Epithelial cell of proximal tubule (primary cell): Measurements from ENCODE around the gene MYBPH. TPM values are rescaled to one million over a fixed set of nuclear protein-coding genes. Genes with fewer than 3 reads are reported as not detected.
A peak's percentile ranks its signal among the peaks of the same experiment; 100 is the strongest.

Source experiments
- DNase-seq: peaks from one replicate; pipeline ENCODE4 v3.0.0-alpha.2; 2011; ENCODE audit warnings: low read depth
- H3K4me3 ChIP-seq: 2 replicates; pipeline ENCODE4 v1.5.1; 2011; ENCODE audit warnings: low read depth, mild to moderate bottlenecking, low read length
- total RNA-seq: library from RNA; depleted of rRNA; stranded (reverse); fragments of >200 nt; gene quantifications from 2 replicates; pipeline ENCODE4 v1.2.3, GENCODE V29; 2015
- TF ChIP-seq, protein P1 (sequence below): conservative IDR thresholded peaks from 2 replicates; pipeline ENCODE4 v1.5.1; 2012; ENCODE audit warnings: low read depth, mild to moderate bottlenecking, low read length

MYBPH gene
- total RNA-seq, 1 donor from 2014 or later, result not detected

DNA sequence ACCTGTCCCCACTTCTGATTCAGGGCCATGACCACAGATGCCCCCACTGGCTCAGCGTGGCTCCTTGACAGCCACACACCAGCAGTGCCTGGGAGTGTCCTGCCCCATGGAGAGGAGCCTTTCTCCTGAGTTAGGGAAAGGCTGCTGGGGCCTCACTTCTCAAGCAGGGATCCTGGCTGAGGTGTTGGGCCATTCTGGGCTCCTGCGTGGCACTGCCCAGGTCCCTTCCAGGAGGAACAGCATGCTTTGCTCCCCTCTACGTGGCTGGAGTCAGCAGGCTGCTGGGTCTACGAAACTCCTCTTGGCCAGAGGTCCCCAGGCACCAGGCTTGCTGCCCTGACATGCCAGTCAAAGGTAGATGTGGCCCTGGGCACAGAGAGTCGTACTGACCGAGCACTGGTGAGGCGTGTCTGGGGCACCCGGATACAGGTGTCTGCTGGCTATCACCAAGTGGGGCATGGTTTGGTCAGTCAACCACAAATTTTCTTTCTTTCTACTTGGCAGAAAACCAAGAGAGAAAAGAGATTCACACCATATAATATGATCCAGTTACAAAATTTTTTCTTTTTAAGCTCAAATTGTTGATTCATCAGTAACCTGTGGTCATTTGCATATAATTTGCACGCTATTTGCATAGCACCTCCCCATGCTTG, 44.0 kb downstream of the MYBPH start:
- no peak for DNase-seq
- TF ChIP-seq, protein P1, sequence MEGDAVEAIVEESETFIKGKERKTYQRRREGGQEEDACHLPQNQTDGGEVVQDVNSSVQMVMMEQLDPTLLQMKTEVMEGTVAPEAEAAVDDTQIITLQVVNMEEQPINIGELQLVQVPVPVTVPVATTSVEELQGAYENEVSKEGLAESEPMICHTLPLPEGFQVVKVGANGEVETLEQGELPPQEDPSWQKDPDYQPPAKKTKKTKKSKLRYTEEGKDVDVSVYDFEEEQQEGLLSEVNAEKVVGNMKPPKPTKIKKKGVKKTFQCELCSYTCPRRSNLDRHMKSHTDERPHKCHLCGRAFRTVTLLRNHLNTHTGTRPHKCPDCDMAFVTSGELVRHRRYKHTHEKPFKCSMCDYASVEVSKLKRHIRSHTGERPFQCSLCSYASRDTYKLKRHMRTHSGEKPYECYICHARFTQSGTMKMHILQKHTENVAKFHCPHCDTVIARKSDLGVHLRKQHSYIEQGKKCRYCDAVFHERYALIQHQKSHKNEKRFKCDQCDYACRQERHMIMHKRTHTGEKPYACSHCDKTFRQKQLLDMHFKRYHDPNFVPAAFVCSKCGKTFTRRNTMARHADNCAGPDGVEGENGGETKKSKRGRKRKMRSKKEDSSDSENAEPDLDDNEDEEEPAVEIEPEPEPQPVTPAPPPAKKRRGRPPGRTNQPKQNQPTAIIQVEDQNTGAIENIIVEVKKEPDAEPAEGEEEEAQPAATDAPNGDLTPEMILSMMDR, result no peak

DNA sequence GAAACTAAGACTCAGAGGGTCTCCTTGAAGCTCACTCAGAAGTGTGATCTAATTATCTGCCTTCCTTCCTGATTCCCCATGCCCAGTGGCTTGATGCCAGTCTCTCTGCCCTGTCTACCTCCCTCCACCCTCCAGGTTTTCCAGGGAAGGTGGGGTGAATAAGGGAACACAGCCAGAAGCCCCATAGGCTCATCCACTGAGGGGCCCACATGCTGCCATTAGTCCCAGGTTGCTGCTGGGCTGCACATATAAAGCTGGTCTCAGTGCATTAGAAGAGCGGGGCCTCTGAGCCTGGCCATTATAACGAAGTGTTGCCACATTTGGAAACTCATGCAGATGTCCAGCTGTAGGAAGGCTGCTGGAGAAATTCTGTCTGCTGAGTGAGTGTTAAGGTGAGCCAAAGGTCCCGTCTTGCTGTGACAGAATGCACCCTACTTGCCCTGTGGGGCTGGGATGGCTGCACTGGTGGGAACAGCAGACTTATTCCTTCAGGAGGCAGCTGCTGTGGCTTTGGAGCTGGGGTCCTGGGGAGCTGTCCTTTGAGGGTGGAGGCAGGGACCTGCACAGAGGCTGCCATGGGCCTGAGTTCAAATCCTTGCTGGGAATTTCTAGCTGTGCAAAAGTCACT, 45.2 kb downstream of the MYBPH start:
- no peak for DNase-seq
- TF ChIP-seq, protein P1, result no peak
- no peak overlapping the region for H3K4me3 ChIP-seq

More for the DNA sequence above, 44.0 kb downstream of the MYBPH start:
- H3K4me3 ChIP-seq, result no peak overlapping the region

DNA sequence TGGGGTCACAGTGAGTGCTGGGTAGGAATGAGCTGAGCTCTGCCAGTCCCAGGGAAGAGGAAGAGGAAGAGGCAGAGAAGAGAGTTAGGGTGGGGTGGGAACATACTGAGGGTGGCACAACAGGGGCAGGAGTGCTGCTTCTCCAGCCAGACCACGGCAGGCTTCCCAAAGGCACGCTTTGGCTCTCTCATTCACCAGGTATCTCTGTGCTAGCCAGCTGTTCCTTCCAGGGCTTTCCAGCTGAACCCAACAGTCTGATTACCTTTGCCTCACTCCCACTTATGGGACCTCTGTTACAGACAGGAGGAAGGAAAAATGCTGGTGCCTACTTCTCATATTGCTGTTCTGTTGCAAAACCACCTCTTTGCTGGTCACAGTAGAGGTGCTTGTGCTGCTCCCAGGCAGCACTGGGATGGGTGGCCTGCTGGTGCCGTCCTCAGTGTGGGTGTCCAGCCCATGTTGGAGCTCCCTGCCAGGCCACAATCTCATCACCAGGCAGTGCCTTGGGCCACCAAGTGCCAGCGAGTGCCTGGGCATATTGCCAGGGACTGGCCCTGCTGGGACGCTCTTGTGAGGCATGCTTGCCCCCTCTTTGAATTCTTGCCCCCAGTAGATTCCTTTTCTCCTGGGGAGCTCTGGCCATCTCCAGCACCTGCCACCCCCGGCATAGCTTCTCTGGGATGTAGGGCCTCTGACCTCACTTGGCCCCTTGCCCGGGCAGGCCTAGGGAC, 46.0 kb downstream of the MYBPH start:
- TF ChIP-seq, protein P1, result no peak
- peak overlapping the region; percentile 10 for H3K4me3 ChIP-seq
- no peak for DNase-seq

DNA sequence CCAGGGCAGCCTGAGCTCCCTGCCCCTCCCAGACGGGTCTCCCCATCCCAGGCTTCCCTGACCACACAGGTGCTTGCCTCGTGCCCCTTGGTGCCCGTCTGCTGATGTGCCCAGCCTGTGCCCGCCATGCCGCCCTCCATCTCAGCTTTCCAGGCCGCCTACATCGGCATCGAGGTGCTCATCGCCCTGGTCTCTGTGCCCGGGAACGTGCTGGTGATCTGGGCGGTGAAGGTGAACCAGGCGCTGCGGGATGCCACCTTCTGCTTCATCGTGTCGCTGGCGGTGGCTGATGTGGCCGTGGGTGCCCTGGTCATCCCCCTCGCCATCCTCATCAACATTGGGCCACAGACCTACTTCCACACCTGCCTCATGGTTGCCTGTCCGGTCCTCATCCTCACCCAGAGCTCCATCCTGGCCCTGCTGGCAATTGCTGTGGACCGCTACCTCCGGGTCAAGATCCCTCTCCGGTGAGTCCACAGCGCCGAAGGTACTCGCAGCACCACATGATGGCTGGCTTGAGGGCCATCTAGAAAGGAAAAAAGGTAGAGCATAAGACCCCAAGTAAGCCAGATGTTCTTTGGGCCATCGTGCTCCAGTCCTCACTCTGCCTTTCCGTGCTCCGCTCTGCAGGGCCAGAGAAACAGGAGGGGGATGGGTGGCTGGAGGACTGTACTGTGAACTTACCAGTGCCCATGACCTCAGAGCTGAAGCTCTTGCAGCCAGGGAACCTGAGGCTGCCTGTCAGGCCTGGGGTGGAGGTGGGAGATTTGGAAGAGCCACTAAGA, 46.7 kb downstream of the MYBPH start:
- TF ChIP-seq, protein P1, result no peak
- DNase-seq, result no peak
- peak overlapping the region; percentile 65 for H3K4me3 ChIP-seq

DNA sequence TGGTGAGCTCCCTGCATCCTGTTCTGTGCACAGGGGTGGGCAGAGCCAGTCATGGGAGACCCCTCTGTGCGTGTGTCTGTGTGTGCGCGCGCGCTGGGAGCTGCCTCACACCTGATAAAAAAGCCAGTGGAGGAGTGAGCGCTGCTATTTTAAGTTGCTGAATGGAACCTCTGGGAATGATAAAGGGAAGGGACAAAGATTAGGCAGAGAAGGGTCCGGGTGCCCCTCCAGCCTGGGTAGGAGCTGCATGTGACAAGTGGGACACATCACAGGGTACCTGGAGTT, 47.3 kb downstream of the MYBPH start:
- no peak for DNase-seq
- TF ChIP-seq, protein P1, result no peak
- H3K4me3 ChIP-seq, result peak overlapping the region; percentile 65

DNA sequence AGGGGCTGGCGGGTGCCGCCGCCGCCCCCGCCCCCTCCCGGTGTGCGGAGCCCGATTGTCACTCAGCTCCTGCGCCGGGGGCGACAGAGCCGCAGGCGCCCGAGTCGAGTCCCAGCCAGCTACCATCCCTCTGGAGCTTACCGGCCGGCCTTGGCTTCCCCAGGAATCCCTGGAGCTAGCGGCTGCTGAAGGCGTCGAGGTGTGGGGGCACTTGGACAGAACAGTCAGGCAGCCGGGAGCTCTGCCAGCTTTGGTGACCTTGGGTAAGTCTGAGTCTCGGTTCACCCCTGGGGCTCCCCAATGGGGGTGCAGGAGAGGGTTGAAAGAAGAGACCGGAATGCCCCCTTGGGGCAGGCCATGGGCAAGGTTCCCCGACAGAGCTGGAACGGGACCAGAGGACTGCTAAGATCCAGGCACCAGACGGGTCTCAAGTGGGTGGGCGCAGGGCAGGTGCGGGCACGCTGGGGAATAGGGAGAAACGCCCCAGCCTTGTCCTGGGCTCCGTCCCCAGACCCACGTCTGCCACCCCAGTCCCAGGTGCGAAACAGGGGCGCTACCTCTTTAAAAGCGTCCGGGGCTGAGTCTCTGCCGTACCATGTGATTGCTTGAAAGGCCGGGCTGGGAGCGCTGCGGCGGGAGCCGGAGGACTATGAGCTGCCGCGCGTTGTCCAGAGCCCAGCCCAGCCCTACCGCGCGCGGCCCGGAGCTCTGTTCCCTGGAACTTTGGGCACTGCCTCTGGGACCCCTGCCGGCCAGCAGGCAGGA, 47.8 kb downstream of the MYBPH start, which contains the start of gene ADORA1:
TSS of gene ADORA1 (plus strand) at position 61 of the 765 bp plus-strand sequence. CDS start 1,116 bp downstream, outside the sequence.
- TF ChIP-seq, protein P1, result peak; percentile 13
- DNase-seq, result no peak
- peak within 1 kb of the TSS; percentile 65 for H3K4me3 ChIP-seq
